ENCODE measurements around the gene TSPAN16. TPM values are rescaled to one million over a fixed set of nuclear protein-coding genes. Genes with fewer than 3 reads are reported as not detected.
A peak's percentile ranks its signal among the peaks of the same experiment; 100 is the strongest.

TSPAN16 gene
- total RNA-seq, 1 experiment from 2014 or later = not detected

- no peaks in the 10 kb centered on the region for H3K9me3 Mint-ChIP-seq (ENCODE audit: low read depth, unreplicated experiment)
- H3K4me1 Mint-ChIP-seq (ENCODE audit: low read depth, unreplicated experiment) = no peaks in the 10 kb centered on the region
- intact Hi-C loops (cut with micrococcal nuclease; ENCODE audit: unreplicated experiment) = no loop called here
- no peaks in the 10 kb centered on the region for H3K27me3 Mint-ChIP-seq (ENCODE audit: unreplicated experiment)
- TF ChIP-seq CTCF (IDR thresholded peaks at IDR 0.05; ENCODE audit: unreplicated experiment) = no peak
- no peak overlapping the region for H3K4me3 Mint-ChIP-seq (ENCODE audit: low read depth, unreplicated experiment)
- CTCF ChIA-PET = no interaction called here
- no peak for DNase-seq
- no peak overlapping the region for H3K27ac Mint-ChIP-seq (ENCODE audit: unreplicated experiment)
- BruUV-seq (replicated peaks) = no TSS peak
- peaks cover 12% of the 10 kb centered on the region for H3K36me3 Mint-ChIP-seq (ENCODE audit: insufficient read depth, unreplicated experiment)
Measured at GRCh38 chr19:11248852-11249251, 47.1 kb upstream of the TSPAN16 start.

- CTCF ChIA-PET = no interaction called here
- Mint-ChIP-seq H3K27me3 (ENCODE audit: unreplicated experiment) (no peaks in the 10 kb centered on the region), H3K4me3 (ENCODE audit: low read depth, unreplicated experiment) (no peak overlapping the region), H3K4me1 (ENCODE audit: low read depth, unreplicated experiment) (no peaks in the 10 kb centered on the region), H3K36me3 (ENCODE audit: insufficient read depth, unreplicated experiment) (peaks cover 8% of the 10 kb centered on the region), H3K27ac (ENCODE audit: unreplicated experiment) (no peak overlapping the region), H3K9me3 (ENCODE audit: low read depth, unreplicated experiment) (no peaks in the 10 kb centered on the region)
- TF ChIP-seq CTCF (IDR thresholded peaks at IDR 0.05; ENCODE audit: unreplicated experiment) = no peak
- no peak for DNase-seq
- intact Hi-C loops (cut with micrococcal nuclease; ENCODE audit: unreplicated experiment) = no loop called here
- BruUV-seq (replicated peaks) = TSS peak; percentile 55
Measured at GRCh38 chr19:11251217-11251616, 44.7 kb upstream of the TSPAN16 start.

- Mint-ChIP-seq H3K27me3 (ENCODE audit: unreplicated experiment) (no peaks in the 10 kb centered on the region), H3K4me3 (ENCODE audit: low read depth, unreplicated experiment) (no peak overlapping the region), H3K4me1 (ENCODE audit: low read depth, unreplicated experiment) (no peaks in the 10 kb centered on the region), H3K36me3 (ENCODE audit: insufficient read depth, unreplicated experiment) (peaks cover 2% of the 10 kb centered on the region), H3K9me3 (ENCODE audit: low read depth, unreplicated experiment) (no peaks in the 10 kb centered on the region), H3K27ac (ENCODE audit: unreplicated experiment) (no peak overlapping the region)
- CTCF ChIA-PET = no interaction called here
- no peak for TF ChIP-seq CTCF (IDR thresholded peaks at IDR 0.05; ENCODE audit: unreplicated experiment)
- no peak for DNase-seq
- BruUV-seq (replicated peaks) = no TSS peak
- intact Hi-C loops (cut with micrococcal nuclease; ENCODE audit: unreplicated experiment) = no loop called here
Measured at GRCh38 chr19:11251650-11252314, 44.2 kb upstream of the TSPAN16 start.

GRCh38 chr19:11252665-11253355 lies 43.1 kb upstream of the TSPAN16 start:
- DNase-seq = no peak
- Mint-ChIP-seq H3K4me1 (ENCODE audit: low read depth, unreplicated experiment) (no peaks in the 10 kb centered on the region), H3K9me3 (ENCODE audit: low read depth, unreplicated experiment) (no peaks in the 10 kb centered on the region), H3K36me3 (ENCODE audit: insufficient read depth, unreplicated experiment) (no peaks in the 10 kb centered on the region), H3K27me3 (ENCODE audit: unreplicated experiment) (no peaks in the 10 kb centered on the region), H3K27ac (ENCODE audit: unreplicated experiment) (no peak overlapping the region), H3K4me3 (ENCODE audit: low read depth, unreplicated experiment) (no peak overlapping the region)
- no TSS peak for BruUV-seq (replicated peaks)
- CTCF ChIA-PET = no interaction called here
- TF ChIP-seq CTCF (IDR thresholded peaks at IDR 0.05; ENCODE audit: unreplicated experiment) = no peak
- intact Hi-C loops (cut with micrococcal nuclease; ENCODE audit: unreplicated experiment) = no loop called here

Data from Calu3 (cell line).